Measurements from ENCODE around the gene CEP83. TPM values are rescaled to one million over a fixed set of nuclear protein-coding genes. Genes with fewer than 3 reads are reported as not detected.
A peak's percentile ranks its signal among the peaks of the same experiment; 100 is the strongest.

CEP83 gene
- total and polyA plus RNA-seq, 2 experiments from 2014 or later = 5.8 to 6.9 TPM

DNA sequence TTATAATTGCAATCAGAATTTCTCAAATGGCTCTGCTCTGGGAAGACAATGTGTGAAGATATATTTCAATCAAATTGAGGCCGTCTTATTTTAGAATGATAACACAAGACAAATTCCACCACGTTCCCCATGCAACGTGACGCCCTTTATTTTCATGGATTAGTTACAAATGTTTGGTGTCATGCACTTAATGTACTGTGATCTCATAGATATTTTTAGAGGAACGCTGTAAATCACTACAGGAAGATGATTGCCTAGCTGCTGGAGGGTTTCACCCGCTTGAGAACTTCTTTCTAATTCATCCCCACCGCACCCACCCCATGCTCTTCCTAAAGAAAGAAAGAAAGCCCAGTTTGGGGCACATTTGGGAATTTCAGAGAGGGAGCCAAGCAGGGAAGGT, 194.1 kb downstream of the CEP83 start:
- in situ Hi-C loops (cut with MboI) = no loop called here
- peaks cover 56% of the 10 kb centered on the region for H3F3A ChIP-seq (ENCODE audit: insufficient read depth)
- no peaks in the 10 kb centered on the region for H3K79me2 ChIP-seq (ENCODE audit: insufficient read depth)
- 6 to 8% methylated on average over 7 of the region's 7 CpGs for WGBS, 2 experiments (ENCODE audit: low coverage in 1 of 2, low lambda C conversion rate in 2 of 2, missing lambda C conversion rate in 2 of 2)
- peak overlapping the region; percentile 92 for H3K27ac ChIP-seq
- no peaks in the 10 kb centered on the region for H3K9me3 ChIP-seq (ENCODE audit: low read depth)
- H3K4me1 ChIP-seq (ENCODE audit: insufficient read depth) = peaks cover 56% of the 10 kb centered on the region
- H3K9me2 ChIP-seq (ENCODE audit: insufficient read depth) = no peaks in the 10 kb centered on the region
- H3K4me2 ChIP-seq (ENCODE audit: unreplicated experiment) = peak overlapping the region; percentile 79
- H3K4me3 ChIP-seq = peak overlapping the region; percentile 14; the same call in 1 of the 2 replicates
- H3K9ac ChIP-seq = peak overlapping the region; percentile 55
- DNase-seq = peak; percentile 67
- H2AFZ ChIP-seq = no peak overlapping the region
- TF ChIP-seq EZH2 (IDR thresholded peaks at IDR 0.05; ENCODE audit: insufficient read depth, poor library complexity, severe bottlenecking) = no peak
- no peak for TF ChIP-seq EZH2phosphoT487 (IDR thresholded peaks at IDR 0.05; ENCODE audit: insufficient read depth, low read depth)
- peaks cover 16% of the 10 kb centered on the region; the same call in 1 of the 2 replicates for H3K27me3 ChIP-seq (replicated peaks; ENCODE audit: insufficient read depth)
- no peaks in the 10 kb centered on the region for H3K36me3 ChIP-seq (ENCODE audit: low read depth)
- no peaks in the 10 kb centered on the region for H4K20me1 ChIP-seq (ENCODE audit: insufficient read depth)

DNA sequence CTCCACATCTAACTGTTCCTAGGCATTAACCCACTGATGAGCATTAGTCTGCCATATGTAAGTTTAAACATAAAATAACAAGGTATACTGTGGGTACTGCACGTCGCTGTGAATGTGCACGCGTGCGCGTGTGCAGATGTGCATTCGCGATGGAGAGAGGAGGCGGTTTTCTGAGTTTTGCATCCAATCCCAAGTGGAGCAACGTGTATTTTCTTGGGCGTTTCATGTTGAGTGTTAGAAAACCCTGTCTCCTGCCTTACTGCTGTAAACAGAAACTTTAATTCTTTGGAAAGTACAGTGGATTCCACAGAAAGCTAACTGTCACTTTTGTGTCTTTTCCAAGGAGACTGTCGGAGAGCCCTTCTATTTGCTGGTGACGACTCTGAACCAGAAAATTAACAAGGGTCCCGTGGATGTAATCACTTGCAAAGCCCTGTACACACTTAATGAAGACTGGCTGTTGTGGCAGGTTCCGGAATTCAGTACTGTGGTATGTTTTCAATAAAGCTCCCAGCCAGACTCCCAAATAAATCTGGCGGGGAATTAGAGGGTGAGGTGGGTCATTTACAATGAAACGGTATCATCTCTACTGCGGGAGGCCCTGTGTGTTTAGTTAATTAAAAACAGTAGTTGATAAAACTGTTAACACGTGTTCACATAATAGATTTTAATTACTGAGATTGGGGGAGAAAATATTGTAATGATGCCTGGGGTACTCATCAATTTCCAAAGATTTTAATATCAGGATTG, 194.8 kb downstream of the CEP83 start:
- H3K9me2 ChIP-seq (ENCODE audit: insufficient read depth) = no peaks in the 10 kb centered on the region
- peak; percentile 27 for DNase-seq
- H3K4me3 ChIP-seq = peak overlapping the region; percentile 14; the same call in 1 of the 2 replicates
- H3K36me3 ChIP-seq (ENCODE audit: low read depth) = no peaks in the 10 kb centered on the region
- H3K4me1 ChIP-seq (ENCODE audit: insufficient read depth) = peaks cover 56% of the 10 kb centered on the region
- no peaks in the 10 kb centered on the region for H3K9me3 ChIP-seq (ENCODE audit: low read depth)
- WGBS, 2 experiments (ENCODE audit: low coverage in 1 of 2, low lambda C conversion rate in 2 of 2, missing lambda C conversion rate in 2 of 2) = 25 to 26% methylated on average over 19 of the region's 19 CpGs
- H2AFZ ChIP-seq = peak overlapping the region; percentile 16; the same call in 1 of the 2 replicates
- H3K79me2 ChIP-seq (ENCODE audit: insufficient read depth) = no peaks in the 10 kb centered on the region
- no peak for TF ChIP-seq EZH2phosphoT487 (IDR thresholded peaks at IDR 0.05; ENCODE audit: insufficient read depth, low read depth)
- no peak for TF ChIP-seq EZH2 (IDR thresholded peaks at IDR 0.05; ENCODE audit: insufficient read depth, poor library complexity, severe bottlenecking)
- peak overlapping the region; percentile 79 for H3K4me2 ChIP-seq (ENCODE audit: unreplicated experiment)
- no peaks in the 10 kb centered on the region for H4K20me1 ChIP-seq (ENCODE audit: insufficient read depth)
- peaks cover 56% of the 10 kb centered on the region for H3F3A ChIP-seq (ENCODE audit: insufficient read depth)
- in situ Hi-C loops (cut with MboI) = no loop called here
- H3K27ac ChIP-seq = peak overlapping the region; percentile 92
- peaks cover 10% of the 10 kb centered on the region; the same call in 1 of the 2 replicates for H3K27me3 ChIP-seq (replicated peaks; ENCODE audit: insufficient read depth)
- peak overlapping the region; percentile 55 for H3K9ac ChIP-seq

DNA sequence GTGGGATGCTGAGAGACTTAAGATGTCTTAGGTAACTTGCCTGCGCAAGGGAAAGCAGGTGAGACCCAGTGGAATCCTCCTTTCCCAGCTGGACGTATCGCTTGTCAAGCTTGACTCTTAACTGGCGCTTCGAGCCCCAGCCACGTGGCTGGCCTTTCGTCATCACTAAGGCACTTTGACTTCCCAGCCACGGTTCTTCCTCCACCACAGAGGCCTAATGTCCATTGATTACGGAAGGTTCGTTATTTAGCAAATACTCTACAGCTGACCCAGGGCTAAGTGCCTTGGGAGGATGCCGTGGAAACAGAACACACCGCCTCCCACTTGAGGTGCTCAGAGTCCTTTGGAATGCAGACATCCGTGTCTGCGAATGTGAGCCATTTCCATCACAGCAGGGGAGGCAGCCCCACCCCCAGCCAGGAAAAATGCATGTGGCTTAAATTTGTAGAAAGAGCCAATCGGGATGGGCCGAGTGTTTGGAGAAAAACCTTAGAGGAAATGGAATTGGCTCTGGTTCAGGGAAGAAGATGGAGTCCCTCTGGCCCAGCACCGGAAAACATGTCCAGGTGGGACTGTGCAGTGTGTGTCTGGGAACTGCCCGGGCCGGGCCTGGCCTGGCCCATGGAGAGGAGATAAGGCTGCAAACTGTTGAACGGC, 195.6 kb downstream of the CEP83 start:
- 0 out of 2 replicates have a peak, but pooled peaks cover 4% of the 10 kb centered on the region for H3K27me3 ChIP-seq (replicated peaks; ENCODE audit: insufficient read depth)
- H3K36me3 ChIP-seq (ENCODE audit: low read depth) = no peaks in the 10 kb centered on the region
- H2AFZ ChIP-seq = peak overlapping the region; percentile 16; the same call in 1 of the 2 replicates
- no peaks in the 10 kb centered on the region for H3K9me3 ChIP-seq (ENCODE audit: low read depth)
- in situ Hi-C loops (cut with MboI) = no loop called here
- no peaks in the 10 kb centered on the region for H4K20me1 ChIP-seq (ENCODE audit: insufficient read depth)
- no peaks in the 10 kb centered on the region for H3K79me2 ChIP-seq (ENCODE audit: insufficient read depth)
- H3K4me1 ChIP-seq (ENCODE audit: insufficient read depth) = peaks cover 56% of the 10 kb centered on the region
- peak; percentile 46 for DNase-seq
- H3K9me2 ChIP-seq (ENCODE audit: insufficient read depth) = no peaks in the 10 kb centered on the region
- H3K9ac ChIP-seq = no peak overlapping the region
- peaks cover 56% of the 10 kb centered on the region for H3F3A ChIP-seq (ENCODE audit: insufficient read depth)
- H3K4me2 ChIP-seq (ENCODE audit: unreplicated experiment) = peak overlapping the region; percentile 20
- no peak overlapping the region for H3K4me3 ChIP-seq
- TF ChIP-seq EZH2phosphoT487 (IDR thresholded peaks at IDR 0.05; ENCODE audit: insufficient read depth, low read depth) = no peak
- no peak for TF ChIP-seq EZH2 (IDR thresholded peaks at IDR 0.05; ENCODE audit: insufficient read depth, poor library complexity, severe bottlenecking)
- 54 to 57% methylated on average over 20 of the region's 20 CpGs for WGBS, 2 experiments (ENCODE audit: low coverage in 1 of 2, low lambda C conversion rate in 2 of 2, missing lambda C conversion rate in 2 of 2)
- no peak overlapping the region for H3K27ac ChIP-seq

DNA sequence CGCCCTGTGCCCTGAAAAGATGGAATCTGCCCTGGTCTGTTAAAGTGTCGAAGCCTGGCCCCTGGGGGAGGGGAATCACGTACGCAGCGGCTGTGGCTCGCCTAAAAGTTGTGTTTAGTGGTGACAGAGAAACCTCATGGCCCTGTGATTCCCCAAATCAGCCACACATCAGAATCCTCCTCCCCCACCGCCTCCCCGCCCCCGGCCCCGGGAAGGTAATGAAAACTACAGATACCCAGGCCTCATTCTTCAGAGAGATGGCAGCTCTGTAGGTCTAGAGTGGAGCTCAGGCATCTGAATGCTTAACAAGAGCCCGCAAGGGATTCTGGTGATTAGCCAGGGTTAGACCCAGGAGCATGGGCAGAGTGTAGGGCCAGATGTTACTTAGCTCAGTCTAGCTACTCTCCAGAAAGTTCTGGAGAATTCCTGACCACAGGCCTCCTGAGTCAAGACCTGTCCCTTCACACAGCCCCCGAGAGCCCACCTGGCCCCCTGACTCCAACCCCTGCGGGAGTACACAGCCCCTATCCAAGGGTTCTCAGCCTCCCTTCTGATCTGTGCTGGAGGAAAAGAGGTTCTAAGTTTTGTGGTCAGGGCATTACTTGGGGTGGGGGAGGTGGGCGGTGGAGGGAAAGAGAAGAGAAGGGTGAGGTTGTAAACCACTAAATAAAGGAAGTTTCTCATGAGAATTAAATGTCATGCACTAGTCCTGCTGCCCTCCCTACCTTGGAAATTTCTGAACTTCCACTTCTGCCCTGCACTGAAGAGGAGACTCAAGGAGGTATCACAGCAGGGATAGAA, 196.5 kb downstream of the CEP83 start:
- Histone ChIP-seq H3F3A (ENCODE audit: insufficient read depth) (peaks cover 56% of the 10 kb centered on the region), H4K20me1 (ENCODE audit: insufficient read depth) (no peaks in the 10 kb centered on the region), H3K4me2 (ENCODE audit: unreplicated experiment) (peak overlapping the region; percentile 92), H3K9me2 (ENCODE audit: insufficient read depth) (no peaks in the 10 kb centered on the region), H2AFZ (peak overlapping the region; percentile 84), H3K4me3 (peak overlapping the region; percentile 77), H3K27ac (peak overlapping the region; percentile 60; the same call in 1 of the 2 replicates), H3K4me1 (ENCODE audit: insufficient read depth) (peaks cover 55% of the 10 kb centered on the region), H3K9me3 (ENCODE audit: low read depth) (no peaks in the 10 kb centered on the region), H3K79me2 (ENCODE audit: insufficient read depth) (no peaks in the 10 kb centered on the region), H3K27me3 (replicated peaks; ENCODE audit: insufficient read depth) (no peaks in the 10 kb centered on the region), H3K9ac (peak overlapping the region; percentile 74), H3K36me3 (ENCODE audit: low read depth) (no peaks in the 10 kb centered on the region)
- 91 to 93% methylated on average over 13 to 14 of the region's 14 CpGs for WGBS, 2 experiments (ENCODE audit: low coverage in 1 of 2, low lambda C conversion rate in 2 of 2, missing lambda C conversion rate in 2 of 2)
- TF ChIP-seq EZH2phosphoT487 (IDR thresholded peaks at IDR 0.05; ENCODE audit: insufficient read depth, low read depth) (no peak), EZH2 (IDR thresholded peaks at IDR 0.05; ENCODE audit: insufficient read depth, poor library complexity, severe bottlenecking) (no peak)
- peak; percentile 6 for DNase-seq
- in situ Hi-C loops (cut with MboI) = no loop called here
